CD4-positive, alpha-beta T cell treated with Interleukin-6 at 100 ng/mL for 8 hours (primary cell): ENCODE measurements around the gene TNFRSF19.
"Not testable (repeated sequence)": the region's sequence is repeated elsewhere in the genome, so short reads cannot be mapped to it uniquely, and the experiment has no call there.

ENCODE experiments used
- DNase-seq: peaks from one replicate; pipeline ENCODE4 v3.0.0-alpha.2; 2020; ENCODE audit warnings: mixed read lengths, low spot score

Gene TNFRSF19, protein sequence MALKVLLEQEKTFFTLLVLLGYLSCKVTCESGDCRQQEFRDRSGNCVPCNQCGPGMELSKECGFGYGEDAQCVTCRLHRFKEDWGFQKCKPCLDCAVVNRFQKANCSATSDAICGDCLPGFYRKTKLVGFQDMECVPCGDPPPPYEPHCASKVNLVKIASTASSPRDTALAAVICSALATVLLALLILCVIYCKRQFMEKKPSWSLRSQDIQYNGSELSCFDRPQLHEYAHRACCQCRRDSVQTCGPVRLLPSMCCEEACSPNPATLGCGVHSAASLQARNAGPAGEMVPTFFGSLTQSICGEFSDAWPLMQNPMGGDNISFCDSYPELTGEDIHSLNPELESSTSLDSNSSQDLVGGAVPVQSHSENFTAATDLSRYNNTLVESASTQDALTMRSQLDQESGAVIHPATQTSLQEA

GRCh38 chr13:23570099-23570920 lies at the start of gene TNFRSF19:
TNFRSF19 (plus strand) TSS chr13:23570412; CDS start chr13:23590184, 19,772 bp downstream.
- no peak for DNase-seq

DNA sequence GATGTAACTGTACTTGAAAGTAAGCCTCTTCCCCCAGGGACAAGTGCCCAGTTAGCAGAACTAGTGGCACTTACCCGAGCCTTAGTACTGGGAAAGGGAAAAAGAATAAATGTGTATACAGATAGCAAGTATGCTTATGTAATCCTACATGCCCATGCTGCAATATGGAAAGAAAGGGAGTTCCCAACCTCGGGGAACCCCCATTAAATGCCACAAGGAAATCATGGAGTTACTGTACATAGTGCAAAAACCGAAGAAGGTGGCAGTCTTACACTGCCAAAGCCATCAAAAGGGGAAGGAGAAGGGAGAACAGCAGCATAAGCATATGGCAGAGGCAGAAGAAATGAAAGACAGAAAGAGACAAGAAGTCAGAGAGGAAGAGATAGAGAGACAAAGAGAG lies 40.3 kb upstream of the TNFRSF19 start:
- not testable (repeated sequence) for DNase-seq

DNA sequence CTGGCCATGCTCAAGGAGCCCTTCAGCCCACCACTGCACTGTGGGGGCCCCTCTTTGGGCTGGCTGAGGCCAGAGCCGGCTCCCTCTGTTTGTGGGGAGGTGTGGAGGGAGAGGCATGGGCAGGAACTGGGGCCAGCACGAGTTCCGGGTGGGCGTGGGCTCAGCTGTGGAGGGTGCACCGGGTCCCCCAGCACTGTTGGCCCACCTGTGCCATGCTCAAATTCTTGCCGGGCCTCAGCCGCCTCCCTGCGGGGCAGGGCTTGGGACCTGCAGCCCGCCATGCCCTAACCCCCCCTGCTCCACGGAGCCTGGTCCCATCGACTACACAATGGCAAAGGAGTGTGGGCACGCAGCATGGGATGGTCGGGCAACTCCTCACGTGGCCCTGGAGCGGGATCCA lies 38.8 kb upstream of the TNFRSF19 start:
- no peak for DNase-seq

DNA sequence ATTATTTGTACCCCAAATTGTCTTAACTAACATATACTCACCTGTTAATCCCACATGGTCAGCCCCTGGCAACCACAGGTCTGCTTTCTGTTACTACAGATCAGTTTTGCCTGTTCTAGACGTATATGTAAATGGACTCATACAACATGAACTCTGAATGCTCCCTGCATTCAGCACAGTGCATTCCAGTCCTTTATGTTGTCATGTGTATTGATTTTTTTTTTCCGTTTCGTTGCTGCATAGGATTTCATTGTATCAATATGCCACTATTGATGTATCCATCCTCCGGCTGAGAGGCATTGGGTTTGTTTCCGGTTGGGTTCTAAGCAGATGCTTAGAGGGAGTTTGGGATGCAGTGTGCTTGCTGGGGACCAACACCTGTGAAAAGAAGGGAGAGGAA lies 36.1 kb upstream of the TNFRSF19 start:
- no peak for DNase-seq

DNA sequence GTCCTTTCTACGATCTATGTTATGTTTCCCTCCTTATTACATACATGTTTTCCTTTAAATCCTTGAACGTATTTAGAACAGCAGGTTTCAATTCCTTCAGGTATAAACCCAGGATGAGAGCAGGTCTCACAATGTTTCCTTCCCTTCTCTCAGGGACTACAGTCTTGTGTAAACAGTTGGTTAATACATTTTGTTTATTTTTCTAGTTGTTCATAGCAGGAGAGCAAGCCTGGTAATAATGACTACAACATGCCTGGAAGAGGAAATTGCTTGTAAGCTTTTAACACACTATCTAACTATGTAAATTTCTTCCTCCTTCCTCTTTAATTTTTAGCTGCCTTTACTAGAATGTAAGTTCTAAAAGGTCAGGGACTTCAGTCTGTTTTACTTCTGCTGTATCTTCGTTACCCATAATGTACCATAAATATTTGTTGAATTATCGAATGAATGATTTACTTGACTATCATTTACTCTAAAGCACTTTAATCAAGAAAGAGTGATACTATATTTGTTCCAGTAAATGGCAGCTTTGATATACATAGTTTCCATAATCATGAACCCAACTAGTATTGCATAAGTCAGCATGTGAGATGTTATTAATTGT lies 28.9 kb upstream of the TNFRSF19 start:
- no peak for DNase-seq

DNA sequence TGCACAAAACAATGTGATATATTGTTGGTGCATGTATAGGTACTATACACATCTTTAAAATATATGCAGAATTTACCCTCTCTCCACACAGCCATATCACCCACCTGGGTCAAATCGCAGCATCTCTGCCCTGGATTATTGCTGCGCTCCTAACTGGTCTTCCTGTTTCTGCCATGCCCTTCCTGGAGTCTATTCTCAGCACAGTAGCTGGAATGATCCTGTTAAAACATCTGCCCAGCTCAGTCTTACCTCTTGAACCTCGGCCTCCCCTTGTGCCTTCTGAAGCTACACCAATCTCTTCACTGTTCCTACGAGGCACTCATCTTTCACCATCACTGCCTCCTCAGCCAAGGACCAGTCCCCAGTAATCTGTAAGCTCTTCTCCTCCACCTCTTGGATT lies 25.5 kb upstream of the TNFRSF19 start:
- DNase-seq = no peak

GRCh38 chr13:23547000-23547590 lies 23.1 kb upstream of the TNFRSF19 start:
- DNase-seq = no peak

DNA sequence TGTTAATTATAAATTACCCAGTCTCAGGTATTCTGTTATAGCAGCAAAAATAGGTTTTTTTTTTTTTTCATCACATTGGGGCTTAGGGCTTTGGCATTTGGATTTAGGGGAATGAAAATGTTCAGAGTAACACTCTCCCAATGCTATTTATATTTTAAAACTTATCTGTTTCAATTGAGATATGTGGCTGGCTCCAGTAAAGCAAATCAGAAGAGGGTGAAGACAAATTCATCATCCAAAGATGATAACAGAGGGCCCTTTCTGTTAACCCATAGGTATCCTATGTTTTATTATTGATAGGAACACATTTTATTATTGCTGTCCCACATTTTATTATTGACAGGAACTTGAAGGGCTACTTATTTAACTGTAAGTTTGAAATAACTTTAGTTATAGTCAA lies 20.5 kb upstream of the TNFRSF19 start:
- no peak for DNase-seq

GRCh38 chr13:23550163-23550562 lies 20.0 kb upstream of the TNFRSF19 start:
- DNase-seq = no peak

DNA sequence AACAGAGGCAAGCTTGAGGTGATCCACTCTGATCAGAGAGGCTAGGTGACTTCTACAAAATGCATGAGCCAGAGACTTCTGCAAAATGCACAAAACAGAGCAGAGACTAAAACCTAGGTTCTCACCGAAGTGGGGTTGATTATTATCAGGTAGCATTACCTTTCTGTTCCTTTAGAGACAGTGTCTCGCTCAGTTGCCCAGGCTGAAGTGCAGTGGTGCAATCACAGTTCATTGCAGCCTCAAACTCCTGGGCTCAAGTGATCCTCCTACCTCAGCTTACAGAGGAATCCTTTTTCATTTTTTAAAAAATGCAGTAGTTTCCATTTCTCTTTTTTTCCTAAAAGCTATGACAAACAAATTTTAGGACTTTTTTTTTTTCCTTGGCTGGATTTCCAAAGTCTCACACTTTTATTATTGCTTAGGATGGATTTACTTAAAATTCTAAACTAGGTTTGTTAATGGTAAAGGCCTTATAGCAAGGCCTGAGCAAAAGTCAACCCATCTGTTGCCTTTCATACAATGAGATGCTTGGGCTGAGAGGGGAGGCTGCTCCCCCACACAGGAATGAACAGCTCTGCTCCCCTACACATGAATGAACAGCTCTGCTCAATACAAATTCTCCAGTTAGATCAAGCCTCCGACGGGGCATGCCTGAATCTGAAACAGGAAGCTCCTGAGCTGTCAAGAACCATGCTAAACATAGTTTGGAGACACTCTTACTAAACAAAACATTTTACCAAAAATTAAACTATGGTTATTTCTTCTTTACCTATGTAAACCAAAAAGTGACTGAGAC lies 18.8 kb upstream of the TNFRSF19 start:
- DNase-seq = no peak

DNA sequence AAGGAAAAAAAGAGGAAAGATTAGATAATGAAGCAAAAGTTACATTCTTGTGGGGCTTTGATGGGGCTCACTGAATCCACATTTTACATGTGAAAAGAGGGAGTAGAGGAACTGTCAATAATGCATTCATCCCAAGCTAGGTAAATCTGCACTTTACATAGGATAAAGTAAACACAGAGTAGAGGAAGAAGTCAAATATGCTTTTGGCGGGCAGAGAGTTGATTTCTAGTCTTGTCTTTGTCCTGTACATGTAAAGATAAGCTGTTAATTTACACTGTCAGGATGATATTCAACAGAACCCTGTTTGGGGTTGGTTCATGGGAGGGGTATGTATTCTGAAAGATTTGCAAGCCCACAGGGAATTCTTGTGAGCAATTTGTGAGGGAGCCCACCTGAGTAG lies 18.0 kb upstream of the TNFRSF19 start:
- no peak for DNase-seq

GRCh38 chr13:23552661-23553060 lies 17.6 kb upstream of the TNFRSF19 start:
- DNase-seq = no peak

DNA sequence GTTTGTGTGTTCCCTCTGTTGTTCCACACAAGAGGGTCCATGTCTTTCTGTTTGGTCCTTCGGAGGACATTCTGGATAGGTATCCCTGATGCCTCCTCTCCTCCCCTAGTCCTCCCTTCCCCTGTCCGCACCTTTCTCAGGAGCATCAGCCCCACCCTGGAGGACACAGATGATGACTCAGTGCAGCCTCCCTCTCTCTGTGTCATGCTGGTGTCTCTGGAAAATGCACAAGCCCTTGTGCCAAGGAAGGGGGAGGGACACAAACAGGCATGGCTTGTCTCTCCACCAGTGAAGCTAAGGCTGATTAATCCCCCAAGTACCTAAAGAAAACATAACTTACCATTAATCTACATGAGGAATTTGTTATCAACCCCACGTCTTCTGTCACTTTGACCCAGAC lies 16.2 kb upstream of the TNFRSF19 start:
- DNase-seq = no peak

DNA sequence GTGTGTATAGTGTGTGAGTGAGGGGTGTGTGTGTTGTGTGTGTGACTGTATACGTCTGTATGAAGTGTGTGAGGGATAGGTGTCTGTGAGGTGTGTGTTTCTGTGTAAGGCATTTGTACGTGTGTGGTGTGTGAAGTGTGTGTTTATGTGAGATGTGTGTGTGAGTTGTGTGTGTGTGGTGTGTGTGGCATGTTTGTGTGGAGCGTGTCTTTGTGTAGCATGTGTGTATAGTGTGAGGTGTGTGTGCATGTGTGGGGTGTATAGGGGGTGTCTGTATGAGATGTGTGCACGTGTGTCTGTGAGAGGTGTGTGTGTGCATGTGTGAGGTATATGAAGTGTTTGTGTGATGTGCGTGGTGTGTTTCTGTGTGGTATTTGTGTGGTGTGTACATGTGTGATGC lies 13.2 kb upstream of the TNFRSF19 start:
- no peak for DNase-seq

- no peak for DNase-seq
Observed at GRCh38 chr13:23557733-23558132, 12.5 kb upstream of the TNFRSF19 start.

GRCh38 chr13:23558675-23559536 lies 11.3 kb upstream of the TNFRSF19 start:
- DNase-seq = no peak

DNA sequence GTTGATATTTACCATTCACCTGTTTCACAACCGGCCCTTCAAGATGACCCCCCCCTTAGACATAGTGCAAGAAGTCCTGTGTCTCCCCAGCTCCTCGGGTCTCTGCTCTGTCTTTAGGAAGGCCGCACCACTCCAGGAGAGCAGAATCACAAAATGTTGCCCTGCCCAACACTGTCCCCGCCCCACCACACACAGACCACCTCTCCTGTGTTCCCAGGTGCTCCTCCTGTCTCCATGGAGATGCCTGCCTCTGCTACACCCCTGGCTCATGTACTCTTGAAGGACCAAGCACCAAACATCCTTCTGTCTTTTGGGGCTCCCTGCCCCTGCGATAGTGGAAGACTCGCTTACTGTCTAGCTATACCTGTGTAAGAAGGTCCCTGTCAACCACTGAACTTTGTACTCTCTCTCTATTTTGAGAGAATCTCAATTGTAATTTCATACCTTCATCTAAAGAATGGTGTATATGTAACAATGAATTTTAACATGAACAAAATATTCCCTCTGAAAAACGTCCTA lies 9.6 kb upstream of the TNFRSF19 start:
- no peak for DNase-seq

GRCh38 chr13:23561261-23561660 lies 9.0 kb upstream of the TNFRSF19 start:
- no peak for DNase-seq

DNA sequence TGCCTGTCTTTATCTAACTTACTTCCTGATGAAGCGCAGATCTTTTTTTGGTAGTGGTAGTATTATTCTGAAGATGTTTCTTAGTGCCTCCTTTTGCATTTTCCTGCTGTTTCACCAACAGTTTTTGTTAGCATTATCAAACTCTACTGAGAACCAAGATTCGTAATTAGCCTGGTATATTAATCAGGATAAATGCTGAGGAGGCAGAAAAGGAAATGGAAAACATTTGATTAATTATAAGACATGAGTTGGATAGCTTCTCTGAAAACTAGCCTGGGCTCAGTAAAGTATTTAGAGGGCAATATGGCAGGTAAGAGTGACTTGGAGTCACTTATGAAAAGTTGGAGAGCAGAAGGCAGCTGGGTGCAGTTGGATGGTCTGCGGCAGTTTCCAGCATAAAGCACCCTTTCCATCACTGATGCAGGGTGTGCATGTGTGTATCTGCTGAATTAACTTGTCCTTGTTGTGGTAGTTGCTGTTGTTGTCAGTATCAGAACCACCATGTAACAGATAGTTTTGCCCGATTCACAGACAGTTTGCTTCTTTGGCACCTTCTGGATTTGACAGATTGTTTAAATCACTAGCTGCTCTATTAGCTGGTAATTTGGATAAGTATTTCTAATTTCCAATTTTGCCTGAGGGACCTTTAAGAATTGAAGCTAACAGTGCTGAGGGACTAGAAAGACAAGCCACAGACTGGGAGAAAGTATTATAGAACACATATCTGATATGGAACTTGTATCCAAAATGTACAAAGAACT lies 6.9 kb upstream of the TNFRSF19 start:
- DNase-seq = no peak
